Activated naive CD4-positive, alpha-beta T cell (primary cell): ENCODE results near the gene PTPA.
A peak's percentile ranks its signal among the peaks of the same experiment; 100 is the strongest.

Source experiments
- DNase-seq, 4 experiments: peaks; one replicate each; lab custom pipeline; 2025; lab: John Stamatoyannopoulos, UW

Gene PTPA

DNA sequence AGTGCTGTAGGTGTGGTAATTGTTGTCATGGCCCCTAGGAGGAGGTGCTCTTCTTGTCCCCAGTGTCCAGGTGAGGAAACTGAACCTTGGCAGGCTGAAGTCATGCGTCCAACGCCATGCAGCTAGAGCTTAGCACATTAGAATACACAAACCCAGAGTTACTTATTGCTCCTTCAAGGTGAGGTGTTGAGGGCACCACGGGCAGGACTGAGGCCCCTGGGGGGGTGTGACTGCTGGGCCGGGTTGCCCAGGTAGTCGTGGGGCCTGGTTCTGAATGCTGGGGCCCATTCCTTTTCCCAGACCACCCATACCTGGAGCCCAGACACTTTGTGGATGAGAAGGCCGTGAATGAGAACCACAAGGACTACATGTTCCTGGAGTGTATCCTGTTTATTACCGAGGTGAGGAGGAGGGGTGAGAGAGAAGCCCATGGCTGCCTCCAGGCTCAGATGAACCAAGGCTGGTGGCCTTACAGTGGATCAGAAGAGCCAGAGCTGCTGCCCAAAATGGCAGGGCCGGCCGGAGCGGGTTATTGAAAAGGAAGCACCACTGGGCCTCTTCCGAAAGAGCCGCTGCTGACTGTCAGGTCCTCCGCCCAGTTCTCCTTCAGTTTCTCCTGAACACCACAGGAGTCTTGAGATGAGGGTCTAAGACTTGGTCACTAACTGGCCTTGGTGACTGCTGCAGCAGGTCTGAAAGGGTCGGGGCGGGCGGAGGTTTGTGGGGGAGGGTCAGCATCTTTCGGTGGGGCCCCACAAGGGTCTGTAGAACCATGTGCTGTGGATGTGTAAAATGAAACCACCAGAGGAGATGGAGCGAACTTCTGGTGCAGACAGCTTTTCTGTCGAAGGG is 26.3 kb downstream of the PTPA start:
- DNase-seq: no peak

- no peak for DNase-seq
Observed at GRCh38 chr9:129138144-129138462, 26.9 kb downstream of the PTPA start.

- no peak for DNase-seq
Observed at GRCh38 chr9:129138476-129139232, 27.4 kb downstream of the PTPA start.

GRCh38 chr9:129139233-129139992 is 28.2 kb downstream of the PTPA start:
- peak; percentile 17 to 58 (median 40) for DNase-seq

GRCh38 chr9:129139993-129140396 is 28.8 kb downstream of the PTPA start:
- DNase-seq: peak; percentile 23 to 67 (median 36)

DNA sequence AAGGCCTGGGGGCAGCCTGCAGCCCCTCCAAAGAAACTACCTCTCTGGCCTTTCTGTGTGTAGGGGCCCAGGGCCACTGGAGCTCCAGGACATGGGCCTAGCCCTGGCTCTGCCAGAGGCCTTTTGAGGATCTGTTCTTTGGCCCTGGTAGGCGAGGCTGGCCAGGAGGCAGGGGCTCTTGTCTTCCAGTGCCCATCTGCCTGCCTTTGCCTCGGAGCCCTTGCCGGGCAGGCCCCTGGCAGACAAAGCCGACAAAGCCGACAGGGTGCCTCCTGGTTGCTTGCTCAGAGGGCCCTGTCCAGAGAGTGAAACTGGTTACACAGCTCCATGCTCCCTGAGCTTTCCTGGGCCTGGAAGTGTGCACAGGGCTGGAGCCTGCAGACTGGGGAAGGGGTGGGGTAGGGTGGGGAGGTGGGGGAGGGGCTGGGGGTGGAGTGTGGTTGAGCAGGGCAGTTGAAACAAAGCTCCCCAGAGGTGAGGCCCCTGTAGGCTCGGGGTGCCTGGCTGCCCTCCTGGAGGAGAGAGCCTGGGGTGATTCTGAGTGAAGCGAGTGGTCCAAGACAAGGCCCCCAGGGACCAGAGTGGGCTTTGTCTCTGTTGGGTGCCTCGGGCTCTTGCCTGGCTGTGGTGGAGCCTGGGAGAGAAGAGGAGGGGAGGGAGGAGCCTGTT is 29.3 kb downstream of the PTPA start:
- DNase-seq: peak in 1 of 4 experiments; percentile 15

DNA sequence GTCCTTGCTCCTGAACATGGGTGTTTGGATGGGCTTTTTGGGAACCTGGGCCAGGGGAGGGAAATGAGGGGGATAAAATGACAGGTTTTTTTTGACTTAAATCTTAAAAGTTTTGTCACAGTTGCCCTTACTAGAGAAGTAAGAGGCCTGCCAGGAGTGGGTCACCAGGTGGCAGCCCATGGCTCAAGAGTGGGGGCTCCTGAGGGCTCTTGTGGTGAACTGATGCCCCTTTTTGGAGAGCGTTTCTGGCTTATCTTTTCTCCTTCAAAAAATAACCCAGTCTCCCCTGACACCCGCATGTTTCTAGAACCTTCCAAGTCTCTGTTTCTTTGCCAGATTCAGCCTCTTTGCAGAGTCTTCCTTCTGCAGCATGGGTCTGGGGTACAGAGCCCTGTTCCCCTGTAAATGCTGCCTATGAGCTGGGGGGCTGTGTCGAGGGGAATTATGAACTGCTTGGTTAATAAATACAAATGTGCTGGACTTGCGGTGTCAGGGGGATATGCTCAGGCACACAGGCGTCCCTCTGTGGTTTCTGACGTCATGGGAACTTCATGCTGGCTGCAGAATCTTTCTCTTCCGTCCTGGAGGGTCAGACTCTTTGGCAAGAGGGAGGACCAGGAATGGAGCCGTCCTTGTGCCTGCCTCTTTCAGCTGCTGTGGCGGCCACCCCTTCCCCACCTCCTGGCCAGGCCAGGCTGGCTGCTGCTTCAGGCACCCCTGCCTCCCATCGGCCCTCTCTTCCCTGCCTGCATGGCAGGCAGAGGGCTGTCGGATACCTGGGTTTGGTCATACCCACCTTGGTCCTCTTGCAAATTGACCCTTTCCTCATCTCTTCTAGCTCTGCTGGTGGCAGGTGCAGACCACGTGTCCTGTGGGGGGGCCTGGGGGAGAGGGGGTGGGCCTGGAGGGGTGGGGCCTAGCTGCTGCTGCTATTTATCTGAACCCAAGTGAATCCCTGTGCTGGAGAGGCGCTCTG is 30.1 kb downstream of the PTPA start:
- DNase-seq: no peak

DNA sequence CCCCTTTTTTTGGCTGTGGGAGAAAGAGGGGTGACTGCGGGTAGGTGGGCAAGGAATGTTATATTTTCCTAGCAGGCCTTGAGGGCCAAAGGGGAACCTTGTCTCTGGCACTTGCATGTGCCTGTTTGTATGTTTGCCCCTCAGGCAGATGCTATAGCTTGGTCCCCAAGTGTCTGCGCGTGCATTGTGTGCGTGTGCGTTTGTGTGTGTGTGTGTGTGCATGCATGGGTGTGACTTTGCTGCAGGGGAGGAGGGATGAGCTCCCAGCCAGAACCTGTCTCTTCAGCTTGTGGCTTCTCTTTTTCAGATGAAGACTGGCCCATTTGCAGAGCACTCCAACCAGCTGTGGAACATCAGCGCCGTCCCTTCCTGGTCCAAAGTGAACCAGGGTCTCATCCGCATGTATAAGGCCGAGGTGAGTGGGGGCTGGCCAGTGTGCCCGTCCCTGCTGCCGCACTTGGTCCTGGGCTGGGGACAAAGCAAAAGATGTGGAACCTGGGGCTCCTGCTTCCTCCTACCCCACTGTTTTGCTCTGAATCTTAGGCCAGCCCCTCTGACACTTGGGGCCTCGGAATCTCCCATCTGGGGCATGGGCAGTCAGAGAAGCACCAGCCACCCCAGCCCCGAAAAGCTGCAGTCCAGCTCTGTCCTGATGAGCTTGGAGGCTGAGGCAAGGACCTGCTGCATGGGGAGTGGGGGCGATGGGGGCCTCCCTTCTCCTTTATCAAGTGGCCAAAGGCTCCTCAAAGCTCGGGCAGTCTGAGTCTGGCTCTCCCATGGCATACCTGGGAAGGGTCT is 31.1 kb downstream of the PTPA start:
- DNase-seq: no peak

- DNase-seq: peak; percentile 28 to 70 (median 54)
Observed at GRCh38 chr9:129143031-129143927, 32.1 kb downstream of the PTPA start.

DNA sequence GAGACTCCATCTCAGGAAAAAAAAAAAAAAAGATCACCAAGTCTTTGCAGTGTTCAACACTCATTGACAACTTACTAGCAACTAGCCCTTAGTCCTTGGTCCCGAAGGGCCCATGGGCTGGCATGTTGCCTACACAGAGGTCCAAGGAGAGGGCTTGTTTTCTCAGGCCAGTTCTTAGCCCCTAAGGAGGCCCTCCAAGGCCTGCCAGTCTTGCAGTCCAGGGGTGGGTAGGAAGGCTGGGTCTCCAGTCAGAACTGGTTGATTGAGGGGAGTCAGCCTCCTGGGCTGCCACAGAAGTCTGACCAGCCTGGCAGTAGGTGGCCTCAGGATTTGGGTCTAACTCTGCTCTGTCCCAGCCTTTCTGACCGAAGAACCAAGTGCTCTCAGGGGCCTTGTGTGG is 34.1 kb downstream of the PTPA start:
- no peak for DNase-seq

DNA sequence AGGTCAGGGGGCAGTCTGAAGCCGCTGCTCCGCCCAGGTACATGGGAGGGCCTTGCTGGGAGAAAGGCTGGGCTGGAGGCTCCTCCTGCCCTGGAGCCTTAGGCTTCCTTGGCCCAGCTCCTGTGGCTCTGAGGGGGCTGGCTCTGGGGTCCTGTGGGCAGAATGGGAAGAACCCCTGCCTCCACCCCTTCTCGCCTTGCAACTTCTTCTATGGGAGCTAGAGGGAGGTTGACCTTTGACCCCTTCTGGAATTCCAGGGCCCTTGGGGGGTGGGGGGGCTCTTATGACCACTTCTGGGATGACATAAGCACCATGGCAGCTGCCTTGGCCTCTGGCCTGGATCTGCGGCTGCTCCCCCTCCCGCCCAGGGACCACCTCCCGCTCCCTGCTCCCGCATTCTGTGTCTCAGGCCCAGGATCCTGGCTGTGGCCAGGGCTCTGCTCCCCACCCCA is 34.7 kb downstream of the PTPA start:
- DNase-seq: no peak

DNA sequence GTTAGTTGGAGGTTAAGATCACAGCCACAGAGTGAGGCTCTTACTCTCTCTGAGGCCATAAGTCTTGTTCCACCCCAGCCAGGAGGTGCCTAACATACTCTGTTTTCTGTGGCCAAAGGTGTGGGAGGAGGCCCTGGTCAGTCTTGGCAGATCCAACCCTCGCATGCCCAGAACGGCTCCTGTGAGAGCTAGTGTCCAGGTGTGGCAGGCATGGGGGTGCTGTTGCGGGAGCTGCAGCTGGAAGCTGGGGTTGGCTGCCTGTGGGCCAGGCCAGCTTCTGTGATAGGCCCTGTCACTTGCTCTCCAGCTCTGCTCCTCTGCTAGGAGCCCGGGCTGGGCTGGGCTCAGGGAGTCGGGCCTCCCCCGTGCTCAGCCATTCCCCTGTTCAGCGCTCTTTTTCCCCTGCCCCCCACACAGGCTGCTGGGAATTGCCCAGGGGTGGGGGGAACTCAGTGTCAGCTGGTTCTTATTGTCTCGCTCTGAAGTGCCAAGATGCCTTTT is 35.3 kb downstream of the PTPA start:
- no peak for DNase-seq

DNA sequence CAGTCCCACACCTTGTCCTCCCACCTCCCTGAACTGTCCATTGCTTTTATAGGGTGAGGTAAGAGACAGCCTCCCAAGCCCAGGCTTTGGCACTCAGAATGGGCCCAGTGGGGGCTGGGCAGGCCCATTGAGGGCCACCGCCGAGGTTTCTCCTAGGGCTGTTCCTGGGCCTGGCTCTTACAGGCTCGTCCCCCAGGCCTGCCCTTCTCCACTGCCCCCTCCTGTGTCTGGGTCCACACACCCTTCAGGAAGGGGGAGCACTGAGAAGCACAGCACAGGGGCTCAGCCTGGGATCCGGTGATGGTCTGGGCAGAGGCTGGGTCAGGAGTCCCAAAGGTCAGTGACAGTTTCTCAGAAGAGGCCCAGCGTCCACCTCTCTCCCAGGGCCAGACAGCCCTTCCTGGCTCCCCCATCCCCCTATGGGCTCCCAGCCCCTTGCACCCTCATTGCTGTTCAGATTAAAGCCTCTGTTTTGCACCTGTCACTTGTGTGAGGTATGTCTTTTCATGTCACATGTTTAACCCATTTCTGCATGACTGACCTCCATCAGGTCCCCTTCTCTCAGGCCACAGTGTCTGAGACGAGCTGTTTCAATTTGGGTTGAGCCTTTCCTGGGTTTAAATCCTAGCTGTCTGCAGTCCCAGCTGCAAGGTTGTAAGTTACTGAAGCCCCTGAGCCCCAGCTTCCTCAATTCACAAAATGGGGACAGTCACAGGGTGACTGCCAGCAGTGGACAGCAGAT is 37.4 kb downstream of the PTPA start:
- DNase-seq: no peak

DNA sequence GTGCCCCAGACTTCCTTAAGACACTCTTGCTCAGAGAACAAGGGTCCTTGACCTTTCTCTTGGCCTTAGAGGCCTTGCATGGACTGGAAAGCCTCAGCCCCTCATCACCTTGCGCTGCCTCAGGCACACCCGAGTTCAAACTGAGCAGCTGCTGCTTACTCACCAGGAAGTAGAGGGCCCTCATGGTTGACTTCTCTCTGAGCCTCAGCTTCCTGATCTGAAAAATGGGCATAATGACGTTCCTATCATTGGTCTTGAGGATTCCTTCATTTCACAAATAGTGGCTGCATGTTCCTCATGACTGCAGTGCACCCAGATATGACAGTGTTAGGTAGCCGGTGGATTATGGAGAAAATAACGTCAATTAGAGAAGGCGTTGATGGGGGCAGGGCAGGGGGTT is 38.2 kb downstream of the PTPA start:
- DNase-seq: no peak

DNA sequence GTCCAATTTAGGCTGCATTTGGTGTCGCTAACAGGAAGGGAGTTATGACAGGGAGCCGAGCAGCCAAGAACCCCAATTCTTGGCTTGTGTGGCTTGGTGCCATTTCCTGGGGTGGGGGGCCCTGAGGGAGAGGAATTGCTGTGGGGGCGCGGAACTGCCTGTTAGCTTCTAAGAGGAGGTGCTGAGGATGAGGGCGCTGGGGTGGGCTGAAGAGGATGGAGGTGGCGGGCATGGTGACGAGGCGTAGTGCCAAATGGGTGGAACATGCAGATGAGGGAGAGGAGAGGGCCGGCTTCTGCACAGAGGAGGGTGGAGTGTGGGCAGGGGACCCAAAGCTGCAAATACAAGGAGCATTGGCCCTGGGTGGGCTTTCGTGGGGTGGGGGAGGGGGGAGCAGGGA is 38.9 kb downstream of the PTPA start:
- no peak for DNase-seq

GRCh38 chr9:129150672-129151211 is 39.5 kb downstream of the PTPA start:
- no peak for DNase-seq

GRCh38 chr9:129151469-129151868 is 40.3 kb downstream of the PTPA start:
- no peak for DNase-seq
